GM04503 (cell line): ENCODE results near the gene KIAA1614.

Experiments used
- DNase-seq: peaks from one replicate; pipeline ENCODE4 v3.0.0-alpha.2; 2012; ENCODE audit warnings: low read depth

KIAA1614 gene

GRCh38 chr1:180908074-180908765 is 4.5 kb upstream of the KIAA1614 start:
- no peak for DNase-seq

GRCh38 chr1:180909005-180909414 is 3.7 kb upstream of the KIAA1614 start:
- no peak for DNase-seq

- DNase-seq, result no peak
Measured at GRCh38 chr1:180909462-180909976, 3.2 kb upstream of the KIAA1614 start.

- DNase-seq, result no peak
Measured at GRCh38 chr1:180911640-180912191, 981 bp upstream of the KIAA1614 start.

GRCh38 chr1:180912211-180912800 is 391 bp upstream of the KIAA1614 start:
- DNase-seq, result no peak

DNA sequence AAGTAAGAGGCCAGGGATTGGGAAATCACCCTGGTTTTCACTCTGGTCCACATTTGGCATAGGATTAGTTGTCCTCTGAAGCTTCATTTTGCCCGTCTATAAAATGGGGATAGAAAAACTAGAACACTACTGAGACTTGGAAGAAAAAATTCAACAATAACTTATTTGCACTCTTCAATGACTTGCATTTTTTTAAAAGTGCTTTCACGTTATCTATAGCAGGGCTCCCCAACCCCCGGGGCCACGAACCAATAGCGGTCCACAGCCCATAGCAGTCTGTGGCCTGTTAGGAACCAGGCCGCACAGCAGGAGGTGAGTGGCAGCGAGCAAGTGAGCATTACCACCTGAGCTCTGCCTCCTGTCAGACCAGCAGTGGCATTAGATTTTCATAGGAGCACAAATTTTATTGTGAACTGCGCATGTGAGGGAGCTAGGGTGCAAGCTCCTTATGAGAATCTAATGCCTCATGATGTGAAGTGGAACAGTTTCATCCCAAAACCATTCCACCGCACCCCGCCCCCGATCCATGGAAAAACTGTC is 2.8 kb downstream of the KIAA1614 start:
- DNase-seq, result no peak

DNA sequence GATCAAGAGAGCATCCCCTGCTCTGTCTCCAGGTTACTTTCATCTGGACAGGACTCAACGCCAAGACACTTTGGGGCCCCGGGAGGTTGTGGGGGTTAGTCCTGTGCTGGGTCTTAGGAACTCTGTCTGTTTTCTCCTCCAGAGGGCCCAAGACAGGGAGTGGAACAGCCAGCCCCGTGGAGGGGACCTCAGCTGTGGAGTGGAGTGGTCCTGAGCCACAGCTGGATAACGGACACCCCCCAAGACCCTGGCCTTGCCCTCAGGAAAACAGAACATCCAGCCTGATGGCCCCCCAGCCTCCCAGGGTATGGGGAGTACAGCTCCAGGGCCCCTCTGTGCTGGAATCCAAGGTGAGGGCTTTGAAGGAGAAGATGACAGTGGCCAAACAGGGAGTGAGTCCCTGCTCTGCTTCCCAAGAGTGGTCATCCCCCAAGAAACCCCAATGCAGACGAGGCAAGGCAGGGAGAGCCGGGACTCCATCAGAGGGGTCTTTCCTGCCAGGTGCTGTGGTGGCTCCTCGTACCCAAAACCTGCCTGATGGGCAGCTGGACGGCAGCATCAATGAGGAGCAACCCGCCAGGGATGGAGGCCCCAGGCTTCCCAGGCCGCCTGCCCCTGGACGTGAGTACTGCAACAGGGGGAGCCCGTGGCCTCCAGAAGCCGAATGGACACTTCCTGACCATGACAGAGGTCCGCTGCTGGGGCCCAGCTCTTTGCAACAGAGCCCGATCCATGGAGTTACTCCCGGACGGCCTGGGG is 3.5 kb downstream of the KIAA1614 start:
- DNase-seq, result no peak

- DNase-seq, result no peak
Measured at GRCh38 chr1:180916771-180917170, 4.1 kb downstream of the KIAA1614 start.

DNA sequence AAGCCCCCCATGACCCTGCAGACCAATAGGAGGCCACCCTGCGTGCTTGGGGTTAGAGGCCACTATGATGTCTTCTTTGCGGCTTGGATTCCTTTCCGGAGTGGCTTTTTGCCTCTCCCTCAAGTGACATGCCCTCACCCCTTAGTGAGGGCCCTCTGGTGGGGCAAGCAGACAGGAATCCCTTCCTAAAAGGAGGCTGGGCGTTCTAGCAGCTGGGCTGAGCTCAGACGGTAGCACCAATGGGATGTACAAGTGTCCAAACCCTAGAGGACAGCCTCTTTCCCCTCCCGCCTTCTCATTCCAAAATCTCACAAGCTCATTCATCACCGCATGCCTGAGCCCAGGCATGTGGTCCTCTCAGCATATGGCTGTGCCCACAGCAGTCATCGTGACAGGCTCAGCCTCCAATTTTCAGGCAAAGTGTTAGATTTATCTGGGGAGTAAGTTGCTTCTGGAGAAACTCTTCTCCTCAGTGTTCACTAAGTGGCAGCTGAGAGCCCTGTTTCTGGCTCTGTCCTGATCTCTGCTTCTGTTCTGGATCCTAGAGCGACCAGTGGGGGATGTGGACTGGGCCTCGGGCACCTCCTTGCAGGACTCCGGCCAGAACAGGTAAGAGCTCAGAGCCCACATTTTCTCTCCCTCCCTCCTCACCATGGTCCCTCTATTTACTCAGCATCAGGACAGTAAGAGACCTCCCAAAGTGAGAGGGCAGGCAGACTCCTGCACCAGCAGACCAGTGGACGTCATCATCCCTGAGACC is 4.8 kb downstream of the KIAA1614 start:
- DNase-seq, result no peak

DNA sequence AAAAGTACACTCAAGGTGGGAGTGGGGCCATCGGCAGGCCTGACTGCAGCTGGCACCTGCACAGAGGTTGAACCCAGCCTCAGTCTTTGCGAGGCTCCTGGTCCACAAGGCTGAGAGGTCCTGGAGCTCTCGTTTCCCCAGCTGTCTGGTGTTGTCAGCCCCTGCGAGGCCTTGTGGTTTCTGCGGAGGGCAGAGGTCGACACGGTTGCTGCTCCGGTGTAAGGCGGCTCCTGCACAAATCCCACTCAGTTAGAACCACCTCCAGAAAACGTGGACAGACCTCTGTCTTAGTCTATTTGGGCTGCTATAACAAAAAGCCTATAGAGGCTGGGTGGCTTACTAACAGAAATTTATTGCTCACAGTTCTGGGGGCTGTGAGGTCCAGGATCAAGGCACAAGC is 5.8 kb downstream of the KIAA1614 start:
- no peak for DNase-seq

DNA sequence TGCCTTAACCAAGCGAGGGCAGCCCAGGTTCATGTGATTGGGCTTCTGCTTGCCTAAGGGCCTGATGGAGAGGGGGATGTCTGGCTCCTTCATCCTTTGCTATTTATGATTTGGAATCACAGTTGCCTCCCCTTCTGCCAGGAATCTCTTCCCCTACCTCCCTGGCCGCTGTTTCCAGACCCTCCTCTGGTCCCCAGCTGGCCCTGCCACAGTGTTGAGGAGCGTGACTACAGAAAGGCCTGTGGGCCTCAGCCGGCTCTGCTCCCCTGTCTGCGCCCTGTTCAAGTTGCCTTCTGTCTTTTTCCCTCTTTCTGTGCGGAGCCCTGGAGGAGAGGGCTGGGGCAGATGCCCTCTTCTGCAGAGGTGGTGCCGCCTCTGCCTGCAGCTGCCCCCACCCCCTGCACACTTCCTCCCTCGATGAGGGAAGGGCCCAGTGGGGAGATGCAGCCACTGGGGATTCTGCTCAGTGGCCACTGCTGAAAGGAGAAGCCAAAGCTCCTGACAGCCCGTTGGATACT is 6.5 kb downstream of the KIAA1614 start:
- DNase-seq, result no peak

DNA sequence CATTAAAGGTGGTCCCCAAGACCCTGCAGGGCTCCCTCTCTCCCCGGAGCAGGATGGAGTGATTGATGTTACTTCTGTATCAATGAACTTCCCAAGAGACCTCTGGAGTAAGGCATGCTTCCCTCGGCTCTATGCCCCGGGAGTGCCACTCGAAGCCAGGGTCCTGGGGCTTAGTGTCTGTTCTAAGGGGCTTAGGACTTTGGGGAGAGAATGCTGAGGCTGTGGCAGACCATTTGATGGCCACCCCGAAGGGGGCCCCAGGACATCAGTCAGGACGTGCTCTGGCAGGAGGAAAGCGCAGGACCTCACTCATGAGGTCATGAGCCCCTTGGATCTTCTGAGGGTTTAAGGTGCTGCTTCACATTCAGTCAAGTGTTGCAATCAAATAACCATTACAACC is 7.5 kb downstream of the KIAA1614 start:
- no peak for DNase-seq

DNA sequence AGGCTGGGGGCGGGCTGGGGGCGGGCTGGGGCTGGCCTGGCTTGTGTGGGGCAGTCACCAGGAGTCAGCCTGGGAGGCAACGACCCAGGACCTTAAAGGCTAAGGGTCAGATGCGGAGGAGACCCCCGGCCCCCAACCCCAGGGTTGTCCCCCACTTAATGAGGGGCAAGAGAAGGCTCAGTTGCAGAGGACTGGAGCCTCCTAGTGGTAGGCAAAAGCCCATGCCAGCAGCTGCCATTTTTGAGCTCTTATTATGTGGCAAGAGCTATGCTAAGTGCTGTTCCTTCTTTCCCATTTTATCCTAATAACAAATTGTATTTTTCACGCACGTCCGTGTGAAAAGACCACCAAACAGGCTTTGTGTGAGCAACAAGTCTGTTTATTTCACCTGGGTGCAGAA is 8.0 kb downstream of the KIAA1614 start:
- no peak for DNase-seq

DNA sequence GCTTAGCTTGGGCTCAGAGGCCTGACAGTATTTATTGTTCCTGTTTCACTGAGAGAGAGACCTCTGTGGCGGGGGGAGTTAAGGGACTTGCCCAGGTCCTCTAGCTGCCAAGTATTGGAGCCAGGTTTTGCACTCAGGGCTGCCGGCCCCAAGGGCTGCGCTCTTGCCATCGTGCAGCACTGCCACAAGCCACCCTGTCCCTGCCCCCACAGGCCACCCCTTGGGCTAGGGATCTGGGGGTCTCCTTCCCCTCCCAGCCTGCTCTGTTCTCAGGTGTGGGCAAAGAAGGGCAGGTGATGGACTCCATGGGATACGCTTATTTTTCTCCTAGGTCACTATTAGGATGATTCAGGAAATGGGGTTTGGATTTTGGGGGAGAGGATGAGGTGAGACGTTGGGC is 8.7 kb downstream of the KIAA1614 start:
- DNase-seq, result no peak

DNA sequence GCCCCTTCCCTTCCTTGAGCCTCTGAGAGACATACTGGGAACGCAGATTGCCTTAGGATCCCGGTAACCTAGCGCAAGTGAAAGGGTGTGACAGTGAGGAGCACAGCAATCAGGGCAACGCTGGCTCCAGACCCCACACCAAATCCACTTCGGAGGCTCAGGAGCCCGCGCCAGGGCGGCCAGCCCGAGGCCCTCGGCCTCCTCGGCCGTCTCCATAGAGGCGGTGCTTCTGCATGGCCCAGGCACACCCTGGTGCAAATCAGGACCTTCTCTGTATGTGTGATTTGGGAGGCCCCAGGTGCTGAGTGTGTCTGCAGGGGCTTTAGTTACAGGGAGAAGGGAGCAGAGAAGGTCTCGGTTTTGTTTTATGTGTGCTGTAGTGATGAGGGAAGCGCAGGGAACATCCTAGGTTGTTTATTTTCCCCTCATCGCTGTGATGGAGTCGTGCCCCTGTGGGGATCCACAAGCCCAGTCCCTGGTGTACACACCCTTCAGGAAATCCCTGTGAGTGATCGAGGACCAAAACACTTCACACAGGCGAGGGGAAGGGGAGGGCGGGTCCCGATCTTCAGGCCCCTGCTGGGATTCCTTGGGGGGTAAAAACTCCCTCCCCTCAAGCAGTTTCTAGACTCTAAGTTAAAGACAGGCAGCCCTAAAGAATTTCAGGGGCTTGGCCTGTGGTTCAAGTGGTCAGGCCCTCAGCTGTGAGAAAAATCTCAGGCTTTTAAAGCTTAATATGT is 9.4 kb downstream of the KIAA1614 start:
- DNase-seq, result no peak

GRCh38 chr1:180922631-180923015 is 9.9 kb downstream of the KIAA1614 start:
- DNase-seq, result no peak

DNA sequence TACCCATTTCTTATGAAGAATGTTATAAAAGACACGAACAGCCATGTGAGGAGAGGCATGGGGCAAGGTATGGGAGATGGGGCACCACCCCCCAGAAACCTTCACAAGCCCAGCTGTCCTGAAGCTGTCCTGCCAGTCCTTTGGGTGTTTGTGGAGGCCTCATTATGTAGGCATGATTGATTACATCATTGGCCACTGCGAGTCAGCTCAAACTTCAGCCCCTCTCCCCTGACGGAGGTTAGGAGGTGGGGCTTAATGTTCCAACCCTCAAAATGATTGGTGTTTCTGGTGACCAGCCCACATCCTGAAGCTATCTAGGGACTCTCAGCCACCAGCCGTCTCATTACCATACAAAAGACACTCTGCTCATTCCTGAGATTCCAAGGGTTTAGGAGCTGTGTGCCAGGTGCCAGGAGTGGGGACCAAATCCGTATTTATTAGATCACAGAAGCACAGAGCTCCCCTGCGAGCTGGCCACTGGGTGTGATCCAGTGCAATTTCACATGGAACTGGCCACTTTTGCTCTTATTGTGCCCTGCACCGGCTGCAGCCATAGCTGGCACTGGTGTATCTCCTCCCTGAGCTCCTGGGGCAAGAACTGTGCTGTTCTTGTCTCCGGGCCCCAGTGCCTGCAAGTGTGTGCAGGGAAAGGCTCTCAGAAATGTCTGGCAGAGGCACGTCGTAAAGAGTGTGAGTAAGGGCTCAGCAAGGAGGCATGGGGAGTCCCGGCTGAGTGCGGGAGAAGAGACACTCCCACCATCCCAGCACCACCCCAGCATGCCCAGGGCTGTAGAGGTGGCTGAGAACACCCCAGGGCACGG is 10.5 kb downstream of the KIAA1614 start:
- no peak for DNase-seq

- no peak for DNase-seq
Measured at GRCh38 chr1:180923887-180924286, 11.2 kb downstream of the KIAA1614 start.

- no peak for DNase-seq
Measured at GRCh38 chr1:180924939-180925338, 12.2 kb downstream of the KIAA1614 start.

GRCh38 chr1:180925471-180926051 is 12.9 kb downstream of the KIAA1614 start:
- DNase-seq, result no peak
